H1 (cell line): ENCODE data around the gene INPP5E. TPM values are rescaled to one million over a fixed set of nuclear protein-coding genes. Genes with fewer than 3 reads are reported as not detected.

ENCODE experiments used
- GABPA ChIP-seq: IDR thresholded peaks from 2 replicates; pipeline ENCODE4 v1.6.1; 2011; ENCODE audit warnings: mild to moderate bottlenecking, low read length, moderate library complexity, borderline replicate concordance; ENCODE audit not compliant: insufficient read depth
- polyA plus RNA-seq, 7 experiments: library from polyadenylated mRNA; depleted of rRNA in 3 of 7; stranded (reverse) in 5 of 7; unstranded in 2 of 7; fragments of >200 nt in 5 of 7; fragments of 200-250 nt in 2 of 7; gene quantifications; 1 replicate in 5 of 7; 2 replicates in 1 of 7; 4 replicates in 1 of 7; pipeline versions ENCODE4 v1.2.1 to v1.2.3, GENCODE V29; 2011 to 2013; ENCODE audit warnings: missing spikeins in 2 of 7, mixed read lengths in 2 of 7
- total RNA-seq: library from RNA; stranded (reverse); fragmentation: NEBNext Ultra II Directional; extraction: Animal tissue kit (Norgen Biotek cat#: 25700); gene quantifications from 2 replicates; pipeline ENCODE4 v1.2.1, GENCODE V29; 2021

INPP5E gene
- total and polyA plus RNA-seq, 2 of the 8 experiments (the other 6 are each of a cell fraction or from before 2014, with no cell fraction given) = 8.7 to 11.3 TPM

- TF ChIP-seq GABPA = no peak
These were observed 35.5 kb downstream of the INPP5E start (continued) for GRCh38 chr9:136403915-136404800.
